Stimulated activated CD8-positive, alpha-beta memory T cell treated with anti-CD3 and anti-CD28 coated beads, Interleukin-12 subunit alpha, Interleukin-12 subunit beta, amount 100 ng/mL, for 4 hours (primary cell): Measurements from ENCODE around the gene GRIN2C.

Experiments used
- DNase-seq: peaks from one replicate; pipeline ENCODE4 v3.0.0-alpha.2; 2020; ENCODE audit warnings: low read depth

GRIN2C gene

GRCh38 chr17:74799097-74799496, 60.6 kb downstream of the GRIN2C start:
- DNase-seq, result no peak

DNA sequence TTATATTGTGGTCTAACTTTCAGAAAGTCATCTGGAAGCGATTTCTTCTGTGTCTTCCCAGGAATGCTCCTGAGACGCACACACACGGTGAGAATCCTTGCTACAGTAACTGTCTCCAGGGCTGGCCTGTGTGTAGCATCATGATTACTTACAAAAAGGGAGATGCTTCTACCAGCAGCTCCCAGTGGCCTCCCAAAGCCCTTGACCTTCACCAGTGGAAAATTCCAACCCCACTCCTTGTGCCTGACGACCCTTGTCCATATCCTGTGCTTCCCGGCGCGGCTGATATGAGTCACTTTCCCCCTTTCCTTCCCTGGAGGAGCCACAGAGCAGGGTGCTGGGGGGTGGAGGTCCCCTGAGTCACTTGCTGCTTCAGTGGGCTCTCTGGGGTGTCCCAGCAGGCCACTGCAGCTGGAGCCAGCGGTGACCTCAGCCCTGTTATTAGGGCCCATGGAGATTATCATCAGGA, 61.4 kb downstream of the GRIN2C start:
- DNase-seq, result no peak

GRCh38 chr17:74797824-74798223, 61.9 kb downstream of the GRIN2C start:
- DNase-seq, result no peak

DNA sequence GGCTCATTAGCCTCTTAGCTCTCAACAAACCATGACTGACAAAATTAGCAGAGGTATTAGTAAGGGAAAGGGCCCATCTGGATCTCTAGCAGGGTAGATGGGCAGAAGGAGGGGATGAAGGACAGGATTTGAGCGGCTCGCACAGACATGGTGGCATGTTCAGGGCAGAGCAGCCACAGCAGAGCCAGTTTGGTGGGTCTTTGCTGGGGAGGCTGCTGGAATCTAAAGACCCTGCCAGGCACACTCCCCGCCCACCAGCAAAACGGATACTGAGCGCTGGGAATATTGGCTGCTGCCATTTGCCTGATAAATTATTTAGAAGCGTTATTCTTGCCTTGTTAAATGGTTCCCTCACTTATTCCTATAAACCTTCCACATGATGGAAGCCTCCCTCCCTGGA, 62.8 kb downstream of the GRIN2C start:
- no peak for DNase-seq

GRCh38 chr17:74796211-74796610, 63.5 kb downstream of the GRIN2C start:
- no peak for DNase-seq

GRCh38 chr17:74795327-74796020, 64.2 kb downstream of the GRIN2C start:
- DNase-seq, result no peak

DNA sequence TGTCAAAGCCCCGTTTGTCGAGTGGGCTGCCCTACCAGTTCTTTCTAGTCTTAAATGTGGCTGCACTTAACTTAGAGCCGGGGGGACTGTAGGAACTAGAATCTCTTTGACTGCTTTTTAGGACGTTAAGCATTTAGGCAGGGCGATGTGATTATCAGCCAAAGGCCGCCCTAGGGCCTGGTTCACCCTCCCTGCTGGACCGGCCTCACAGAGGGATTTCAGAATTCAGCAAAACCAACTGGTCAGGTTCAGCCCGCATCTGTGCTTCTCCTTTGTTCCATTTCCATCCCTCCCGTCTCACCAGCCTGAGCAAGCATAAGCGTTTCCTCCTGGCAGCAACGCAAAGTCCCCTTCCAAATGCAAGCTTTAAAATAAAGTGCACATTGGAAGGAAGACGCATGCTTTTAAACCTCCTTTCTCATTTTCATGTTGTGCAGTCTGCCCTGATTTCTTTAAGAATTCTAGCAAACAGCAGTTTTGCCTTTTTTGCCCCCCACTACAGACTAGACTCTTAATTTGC, 67.0 kb downstream of the GRIN2C start:
- no peak for DNase-seq
